ENCODE data around the gene MAGI1. TPM values are rescaled to one million over a fixed set of nuclear protein-coding genes. Genes with fewer than 3 reads are reported as not detected.

Gene MAGI1
- 12.7 and 19.6 TPM in 2 replicates for total RNA-seq

GRCh38 chr3:66038726-66039589, at the start of gene MAGI1:
Gene MAGI1 (minus strand): TSS chr3:66038918. CDS start chr3:66038308, 610 bp downstream.

Other genes starting within 250 kb of the MAGI1 start
- 16.9 and 21.7 TPM in 2 replicates for gene SLC25A26, start 182.1 kb upstream of the MAGI1 start, total RNA-seq